GM18909 (cell line): ENCODE measurements around the gene SSC4D.
"Not testable (repeated sequence)": the region's sequence is repeated elsewhere in the genome, so short reads cannot be mapped to it uniquely, and the experiment has no call there.

ENCODE experiments used
- ATAC-seq: cut with Tn5 transposase; IDR thresholded peaks from one replicate; pipeline ENCODE4 v1.9.1; 2021; ENCODE audit warnings: mild to moderate bottlenecking; ENCODE audit not compliant: unreplicated experiment, poor library complexity

SSC4D gene

GRCh38 chr7:76387789-76388188, 21.7 kb downstream of the SSC4D start:
- ATAC-seq = not testable (repeated sequence)

GRCh38 chr7:76386691-76387260, 22.7 kb downstream of the SSC4D start:
- no peak for ATAC-seq

GRCh38 chr7:76383089-76383944, 26.2 kb downstream of the SSC4D start:
- no peak for ATAC-seq

- no peak for ATAC-seq
These were observed 27.7 kb downstream of the SSC4D start for GRCh38 chr7:76381814-76382213.

- ATAC-seq = no peak
These were observed 28.9 kb downstream of the SSC4D start for GRCh38 chr7:76380623-76380966.

- ATAC-seq = no peak
These were observed 32.1 kb downstream of the SSC4D start for GRCh38 chr7:76377186-76377918.

- ATAC-seq = no peak
These were observed 34.2 kb downstream of the SSC4D start for GRCh38 chr7:76375251-76375650.

- no peak for ATAC-seq
These were observed 36.3 kb downstream of the SSC4D start for GRCh38 chr7:76372984-76373833.

- no peak for ATAC-seq
These were observed 38.1 kb downstream of the SSC4D start for GRCh38 chr7:76371396-76371795.

- ATAC-seq = no peak
These were observed 40.5 kb downstream of the SSC4D start for GRCh38 chr7:76369018-76369417.

- ATAC-seq = no peak
These were observed 41.3 kb downstream of the SSC4D start for GRCh38 chr7:76368190-76368589.

- ATAC-seq = peak; percentile 1
These were observed 45.3 kb downstream of the SSC4D start for GRCh38 chr7:76364198-76364584.

- ATAC-seq = not testable (repeated sequence)
These were observed 45.7 kb downstream of the SSC4D start for GRCh38 chr7:76363754-76364153.

GRCh38 chr7:76359978-76360638, 49.4 kb downstream of the SSC4D start:
- no peak for ATAC-seq

GRCh38 chr7:76359111-76359977, 50.2 kb downstream of the SSC4D start:
- ATAC-seq = peak; percentile 92

- ATAC-seq = peak; percentile 74
These were observed 50.9 kb downstream of the SSC4D start, which contains the start of gene YWHAG for GRCh38 chr7:76358481-76359110. TSS of gene YWHAG (minus strand) at chr7:76358991. CDS start at chr7:76358808, 183 bp downstream.

GRCh38 chr7:76358011-76358480, 51.5 kb downstream of the SSC4D start:
- peak; percentile 34 for ATAC-seq

GRCh38 chr7:76357475-76358010, 52.0 kb downstream of the SSC4D start:
- ATAC-seq = no peak
